Activated B cell treated with CpG ODN at 0.5 μM for 24 hours (primary cell): ENCODE results near the gene CCDC149. TPM values are rescaled to one million over a fixed set of nuclear protein-coding genes. Genes with fewer than 3 reads are reported as not detected.

Experiments
- ATAC-seq: fragments of 200-7000 bp; cut with Tn5 transposase; one replicate; pipeline ENCODE4 v1.10.0; 2021; ENCODE audit warnings: low read depth, mild to moderate bottlenecking, moderate library complexity
- CTCF ChIA-PET: fragments of 350-600 bp; sonication (Branson Sonifier 250); formaldehyde crosslinking; loops from one replicate; lab custom pipeline; 2021; ENCODE audit warnings: antibody characterized with exemption; lab: Charles Lee
- POLR2A ChIA-PET: fragments of 350-600 bp; sonication (Branson Sonifier 250); formaldehyde crosslinking; loops from one replicate; lab custom pipeline; 2021; ENCODE audit warnings: antibody characterized with exemption; lab: Charles Lee
- DNase-seq: peaks from one replicate; pipeline ENCODE4 v3.0.0; 2022
- H3K27ac Mint-ChIP-seq: one replicate; pipeline ENCODE4 v1.8.0; 2020; ENCODE audit warnings: mixed read lengths
- H3K27me3 Mint-ChIP-seq: one replicate; pipeline ENCODE4 v1.8.0; 2021; ENCODE audit warnings: mixed read lengths
- H3K36me3 Mint-ChIP-seq: one replicate; pipeline ENCODE4 v1.8.0; 2021; ENCODE audit warnings: low read depth, mixed read lengths
- H3K4me1 Mint-ChIP-seq: one replicate; pipeline ENCODE4 v1.8.0; 2021; ENCODE audit warnings: mixed read lengths
- H3K4me3 Mint-ChIP-seq: one replicate; pipeline ENCODE4 v1.8.0; 2020; ENCODE audit warnings: mild to moderate bottlenecking, mixed read lengths
- H3K9me3 Mint-ChIP-seq: one replicate; pipeline ENCODE4 v1.8.0; 2020; ENCODE audit warnings: mixed read lengths
- CTCF ChIP-seq: fragments of 200-600 bp; IDR thresholded peaks from one replicate; pipeline ENCODE4 v1.8.0; 2022; ENCODE audit warnings: antibody characterized with exemption, mild to moderate bottlenecking
- intact Hi-C: fragments of 100-400 bp; cut with micrococcal nuclease; formaldehyde crosslinking; loops from one replicate; pipeline ENCODE4 v1.15.1; 2024
- total RNA-seq: library from RNA; stranded (reverse); gene quantifications from 2 replicates; pipeline ENCODE4 v1.2.3, GENCODE V29; 2022

Gene CCDC149
- total RNA-seq, 1 donor from 2014 or later = not detected

GRCh38 chr4:24836661-24837242, 76.1 kb downstream of the CCDC149 start:
- Mint-ChIP-seq H3K36me3 (no peaks in the 10 kb centered on the region), H3K9me3 (no peaks in the 10 kb centered on the region), H3K27ac (no peak overlapping the region), H3K4me1 (no peaks in the 10 kb centered on the region), H3K27me3 (peaks cover 2% of the 10 kb centered on the region), H3K4me3 (no peak overlapping the region)
- CTCF ChIA-PET = no interaction called here
- POLR2A ChIA-PET = no interaction called here
- no peak for TF ChIP-seq CTCF
- intact Hi-C loops = no loop called here
- no peak for DNase-seq
- ATAC-seq = no peak

- CTCF ChIA-PET = no interaction called here
- intact Hi-C loops = no loop called here
Measured at GRCh38 chr4:24835696-24836095, 77.1 kb downstream of the CCDC149 start.

GRCh38 chr4:24831637-24832036, 81.2 kb downstream of the CCDC149 start:
- Mint-ChIP-seq H3K27me3 (peaks cover 2% of the 10 kb centered on the region), H3K4me3 (no peak overlapping the region), H3K36me3 (no peaks in the 10 kb centered on the region), H3K27ac (no peak overlapping the region), H3K4me1 (no peaks in the 10 kb centered on the region), H3K9me3 (no peaks in the 10 kb centered on the region)
- ChIA-PET POLR2A (no interaction called here), CTCF (no interaction called here)
- ATAC-seq = no peak
- TF ChIP-seq CTCF = no peak
- DNase-seq = no peak
- intact Hi-C loops = no loop called here

More at GRCh38 chr4:24835696-24836095, 77.1 kb downstream of the CCDC149 start:
- Mint-ChIP-seq H3K36me3 (no peaks in the 10 kb centered on the region), H3K4me3 (no peak overlapping the region), H3K27me3 (peaks cover 2% of the 10 kb centered on the region), H3K4me1 (no peaks in the 10 kb centered on the region), H3K27ac (no peak overlapping the region), H3K9me3 (no peaks in the 10 kb centered on the region)
- POLR2A ChIA-PET = no interaction called here
- DNase-seq (no peak), ATAC-seq (no peak)
- TF ChIP-seq CTCF = no peak

- no peak overlapping the region for H3K4me3 Mint-ChIP-seq
- TF ChIP-seq CTCF = no peak
- H3K4me1 Mint-ChIP-seq = no peaks in the 10 kb centered on the region
- CTCF ChIA-PET = no interaction called here
- POLR2A ChIA-PET = no interaction called here
- no peak for DNase-seq
- intact Hi-C loops = no loop called here
- no peak for ATAC-seq
- H3K36me3 Mint-ChIP-seq = no peaks in the 10 kb centered on the region
- H3K27ac Mint-ChIP-seq = no peak overlapping the region
- H3K9me3 Mint-ChIP-seq = no peaks in the 10 kb centered on the region
- no peaks in the 10 kb centered on the region for H3K27me3 Mint-ChIP-seq
Measured at GRCh38 chr4:24824720-24825119, 88.1 kb downstream of the CCDC149 start.

GRCh38 chr4:24820541-24820940, 92.3 kb downstream of the CCDC149 start:
- TF ChIP-seq CTCF = no peak
- intact Hi-C loops = no loop called here
- ChIA-PET POLR2A (no interaction called here), CTCF (no interaction called here)
- Mint-ChIP-seq H3K27ac (no peak overlapping the region), H3K27me3 (no peaks in the 10 kb centered on the region), H3K4me1 (no peaks in the 10 kb centered on the region), H3K9me3 (no peaks in the 10 kb centered on the region), H3K4me3 (no peak overlapping the region), H3K36me3 (no peaks in the 10 kb centered on the region)
- ATAC-seq (no peak), DNase-seq (no peak)
